SK-N-SH treated with all-trans-retinoic acid at 6 μM for 48 hours (cell line): ENCODE results near the gene SCYGR3.

Experiments used
- ESRRG ChIP-seq: fragments of 250-450 bp; sonication (Bioruptor Pico); IDR thresholded peaks from 2 replicates; pipeline ENCODE4 v1.6.1; 2021; ENCODE audit warnings: mild to moderate bottlenecking
- GLIS3 ChIP-seq: fragments of 250-450 bp; sonication (Bioruptor Pico); IDR thresholded peaks from 2 replicates; pipeline ENCODE4 v1.5.0; 2020; ENCODE audit warnings: mild to moderate bottlenecking, moderate library complexity
- OSR1 ChIP-seq: fragments of 250-450 bp; sonication (Bioruptor Pico); IDR thresholded peaks from 2 replicates; pipeline ENCODE4 v1.8.0; 2022; ENCODE audit warnings: moderate library complexity, mild to moderate bottlenecking, inconsistent platforms
- PATZ1 ChIP-seq: fragments of 250-450 bp; sonication (Bioruptor Pico); IDR thresholded peaks from 2 replicates; pipeline ENCODE4 v1.8.0; 2020; ENCODE audit warnings: mild to moderate bottlenecking, moderate library complexity, borderline replicate concordance
- POU6F1 ChIP-seq: fragments of 250-450 bp; sonication (Bioruptor Pico); IDR thresholded peaks from 2 replicates; pipeline ENCODE4 v1.8.0; 2021; ENCODE audit warnings: low read depth, mild to moderate bottlenecking, moderate library complexity, borderline replicate concordance
- RARB ChIP-seq: fragments of 250-450 bp; sonication (Bioruptor Pico); IDR thresholded peaks from 2 replicates; pipeline ENCODE4 v1.8.0; 2021; ENCODE audit warnings: mild to moderate bottlenecking, moderate library complexity
- ZFP3 ChIP-seq: fragments of 250-450 bp; sonication (Bioruptor Pico); IDR thresholded peaks from 2 replicates; pipeline ENCODE4 v1.5.0; 2020; ENCODE audit warnings: mild to moderate bottlenecking, moderate library complexity
- ZFP30 ChIP-seq: fragments of 450-650 bp; formaldehyde crosslinking; IDR thresholded peaks from 2 replicates; pipeline ENCODE4 v1.5.0; 2022; ENCODE audit warnings: mild to moderate bottlenecking, moderate library complexity
- ZNF565 ChIP-seq: fragments of 450-650 bp; formaldehyde crosslinking; conservative IDR thresholded peaks from 2 replicates; pipeline ENCODE4 v1.5.0; 2020; ENCODE audit warnings: low read depth, mild to moderate bottlenecking, moderate library complexity

- TF ChIP-seq ZNF565 (CRISPR knock-in tag) (no peak), PATZ1 (CRISPR knock-in tag) (no peak), ZFP3 (CRISPR knock-in tag) (no peak), ESRRG (no peak), GLIS3 (CRISPR knock-in tag) (no peak), OSR1 (CRISPR knock-in tag) (no peak), ZFP30 (no peak), POU6F1 (no peak), RARB (CRISPR knock-in tag) (no peak)
Measured at GRCh38 chr2:227626580-227627151, 12.0 kb upstream of the SCYGR3 start.
